ENCODE data around the gene EPYC.

DNA sequence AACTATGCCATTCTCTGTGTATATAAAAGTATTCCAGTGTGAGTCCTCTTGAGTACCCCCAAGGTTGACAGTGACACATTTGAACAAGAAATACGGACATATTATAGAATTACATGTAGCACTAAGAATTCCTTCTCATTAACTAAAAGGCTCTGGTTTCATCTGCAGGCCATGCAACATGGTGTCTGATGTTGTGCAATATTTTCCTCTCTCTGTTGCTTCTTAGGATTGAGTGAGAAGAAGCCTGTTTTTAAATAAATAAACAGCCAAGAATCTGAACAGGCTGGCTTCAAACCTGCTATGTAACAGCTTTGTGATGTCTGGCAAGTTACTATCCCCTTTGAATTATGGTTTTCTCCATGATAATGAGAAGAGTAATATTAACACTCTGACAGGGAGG is 27.5 kb downstream of the EPYC start:
- TF ChIP-seq, protein P1, sequence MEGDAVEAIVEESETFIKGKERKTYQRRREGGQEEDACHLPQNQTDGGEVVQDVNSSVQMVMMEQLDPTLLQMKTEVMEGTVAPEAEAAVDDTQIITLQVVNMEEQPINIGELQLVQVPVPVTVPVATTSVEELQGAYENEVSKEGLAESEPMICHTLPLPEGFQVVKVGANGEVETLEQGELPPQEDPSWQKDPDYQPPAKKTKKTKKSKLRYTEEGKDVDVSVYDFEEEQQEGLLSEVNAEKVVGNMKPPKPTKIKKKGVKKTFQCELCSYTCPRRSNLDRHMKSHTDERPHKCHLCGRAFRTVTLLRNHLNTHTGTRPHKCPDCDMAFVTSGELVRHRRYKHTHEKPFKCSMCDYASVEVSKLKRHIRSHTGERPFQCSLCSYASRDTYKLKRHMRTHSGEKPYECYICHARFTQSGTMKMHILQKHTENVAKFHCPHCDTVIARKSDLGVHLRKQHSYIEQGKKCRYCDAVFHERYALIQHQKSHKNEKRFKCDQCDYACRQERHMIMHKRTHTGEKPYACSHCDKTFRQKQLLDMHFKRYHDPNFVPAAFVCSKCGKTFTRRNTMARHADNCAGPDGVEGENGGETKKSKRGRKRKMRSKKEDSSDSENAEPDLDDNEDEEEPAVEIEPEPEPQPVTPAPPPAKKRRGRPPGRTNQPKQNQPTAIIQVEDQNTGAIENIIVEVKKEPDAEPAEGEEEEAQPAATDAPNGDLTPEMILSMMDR (conservative IDR thresholded peaks at IDR 0.05; ENCODE audit: low read length), result no peak
- TF ChIP-seq EZH2phosphoT487 (IDR thresholded peaks at IDR 0.05; ENCODE audit: borderline replicate concordance, low read depth, low read length), result no peak

Data from OCI-LY7 (cell line).